Activated T-helper 1 cell treated with Interleukin-2 at 50 U/mL for 16 hours (primary cell): ENCODE measurements around the gene PCDHGC3.

ENCODE experiments used
- DNase-seq: peaks from one replicate; pipeline ENCODE4 v3.0.0-alpha.2; 2020; ENCODE audit warnings: low read depth

PCDHGC3 gene

GRCh38 chr5:141524604-141525597 lies 49.1 kb downstream of the PCDHGC3 start:
- DNase-seq: peak; percentile 15

GRCh38 chr5:141525653-141526052 lies 49.9 kb downstream of the PCDHGC3 start:
- DNase-seq: no peak

DNA sequence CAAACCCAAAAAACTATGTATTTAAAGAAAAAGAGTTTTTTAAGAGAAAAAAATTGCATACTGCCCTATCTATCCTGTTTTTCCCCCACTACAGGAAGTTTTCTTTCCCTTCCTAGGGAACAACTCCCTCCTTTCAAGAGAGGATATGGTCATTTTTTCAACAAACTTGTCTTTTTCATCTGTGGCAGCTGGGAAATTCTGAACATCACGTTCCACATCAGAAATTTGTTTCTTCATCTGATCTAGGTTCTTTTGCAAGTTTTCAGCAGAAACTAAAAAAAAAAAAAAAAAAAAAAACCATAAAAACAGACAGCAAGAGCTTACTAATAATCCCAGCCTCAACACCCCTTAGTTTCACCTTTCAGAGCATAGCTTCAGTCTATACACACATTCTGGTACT lies 51.7 kb downstream of the PCDHGC3 start:
- DNase-seq: no peak
